Mesodermal cell (in vitro differentiated cells): ENCODE measurements around the gene OR6Q1. TPM values are rescaled to one million over a fixed set of nuclear protein-coding genes. Genes with fewer than 3 reads are reported as not detected.
A peak's percentile ranks its signal among the peaks of the same experiment; 100 is the strongest.
"Not testable (repeated sequence)": the region's sequence is repeated elsewhere in the genome, so short reads cannot be mapped to it uniquely, and the experiment has no call there.

Experiments
- H3K27ac ChIP-seq: 2 replicates; pipeline ENCODE4 v1.7.0; 2013; ENCODE audit warnings: mild to moderate bottlenecking, low read depth, low read length, moderate library complexity; ENCODE audit not compliant: severe bottlenecking
- H3K36me3 ChIP-seq: 2 replicates; pipeline ENCODE4 v1.7.1; 2013; ENCODE audit warnings: mild to moderate bottlenecking, low read length, moderate library complexity; ENCODE audit not compliant: control insufficient read depth, insufficient read depth
- H3K4me1 ChIP-seq: one replicate; pipeline ENCODE4 v1.7.1; 2013; ENCODE audit warnings: mild to moderate bottlenecking, low read length; ENCODE audit not compliant: insufficient read depth, control insufficient read depth, poor library complexity, severe bottlenecking
- H3K4me3 ChIP-seq: 2 replicates; pipeline ENCODE4 v1.7.0; 2013; ENCODE audit warnings: low read length, control low read depth, mild to moderate bottlenecking; ENCODE audit not compliant: insufficient read depth, poor library complexity, severe bottlenecking; ENCODE audit errors: extremely low read depth
- H3K9me3 ChIP-seq: 2 replicates; pipeline ENCODE4 v1.7.1; 2013; ENCODE audit warnings: mild to moderate bottlenecking, low read length, moderate library complexity; ENCODE audit not compliant: control insufficient read depth
- WGBS, 2 experiments: methylation state at CpG; one replicate each; pipeline ENCODE4 v1.1.5; 2013; ENCODE audit warnings: missing lambda C conversion rate in 2 of 2; ENCODE audit not compliant: insufficient coverage in 2 of 2; 5-methylcytosine and 5-hydroxymethylcytosine counted together
- polyA plus RNA-seq, 2 experiments: library from polyadenylated mRNA; stranded (reverse); fragments of 50-300 nt; gene quantifications; one replicate each; pipeline ENCODE4 v1.2.3, GENCODE V29; 2013

The OR6Q1 gene
- not detected for polyA plus RNA-seq (2013, experiment 1 of 2)
- not detected for polyA plus RNA-seq (2013, experiment 2 of 2)

GRCh38 chr11:58030653-58031052 is at the start of gene OR6Q1:
OR6Q1 (plus strand) TSS chr11:58030953; CDS start chr11:58030953, 0 bp downstream.
- no peaks in the 10 kb centered on the region for H3K4me1 ChIP-seq
- no peak within 1 kb of the TSS for H3K27ac ChIP-seq
- H3K9me3 ChIP-seq = peaks cover 3% of the 10 kb centered on the region
- no peak within 1 kb of the TSS for H3K4me3 ChIP-seq
- no peaks in the 10 kb centered on the region for H3K36me3 ChIP-seq

- no peaks in the 10 kb centered on the region for H3K4me1 ChIP-seq
- H3K4me3 ChIP-seq = no peak overlapping the region
- no peak overlapping the region for H3K27ac ChIP-seq
- H3K9me3 ChIP-seq = no peaks in the 10 kb centered on the region
- no peaks in the 10 kb centered on the region for H3K36me3 ChIP-seq
- 87 to 98% methylated on average over 3 of the region's 3 CpGs for WGBS, 2 experiments
Measured at GRCh38 chr11:57981536-57981935, 49.2 kb upstream of the OR6Q1 start.

- H3K9me3 ChIP-seq = no peaks in the 10 kb centered on the region
- WGBS, 2 experiments = 77 to 91% methylated on average over 1 to 3 of the region's 4 CpGs
Measured at GRCh38 chr11:57982776-57983175, 48.0 kb upstream of the OR6Q1 start.

DNA sequence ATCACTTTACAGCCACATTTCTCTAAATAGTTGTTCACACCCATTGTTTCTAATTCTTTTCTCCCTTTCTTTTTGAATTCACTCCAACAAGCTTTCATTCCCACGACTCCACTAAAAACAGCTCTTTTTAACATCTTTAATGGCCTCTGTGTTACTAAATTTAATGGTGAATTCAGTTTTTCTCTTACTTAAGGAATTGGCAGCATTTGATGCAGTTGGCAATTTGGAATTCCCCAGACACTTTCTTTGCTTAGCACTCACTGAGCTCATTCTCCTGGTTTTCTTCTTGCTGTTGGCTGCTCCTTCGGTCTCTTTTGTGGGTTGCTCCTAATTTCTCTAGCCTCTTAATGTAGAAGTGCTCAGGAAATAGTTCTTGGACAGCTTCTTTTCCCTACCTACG is 47.6 kb upstream of the OR6Q1 start:
- H3K4me3 ChIP-seq = no peak overlapping the region
- no peaks in the 10 kb centered on the region for H3K9me3 ChIP-seq
- 100% methylated on average over 1 of the region's 3 CpGs for WGBS, 2 experiments
- H3K4me1 ChIP-seq = no peaks in the 10 kb centered on the region
- H3K36me3 ChIP-seq = no peaks in the 10 kb centered on the region
- no peak overlapping the region for H3K27ac ChIP-seq

More at GRCh38 chr11:57982776-57983175, 48.0 kb upstream of the OR6Q1 start:
- Histone ChIP-seq H3K4me3 (no peak overlapping the region), H3K27ac (no peak overlapping the region), H3K4me1 (no peaks in the 10 kb centered on the region), H3K36me3 (no peaks in the 10 kb centered on the region)

GRCh38 chr11:57999523-57999922 is 31.2 kb upstream of the OR6Q1 start:
- WGBS, 2 experiments = 40 to 50% methylated on average over 2 of the region's 13 CpGs
- H3K4me1 ChIP-seq, H3K36me3 ChIP-seq, H3K4me3 ChIP-seq, H3K27ac ChIP-seq, H3K9me3 ChIP-seq: not testable (repeated sequence)

DNA sequence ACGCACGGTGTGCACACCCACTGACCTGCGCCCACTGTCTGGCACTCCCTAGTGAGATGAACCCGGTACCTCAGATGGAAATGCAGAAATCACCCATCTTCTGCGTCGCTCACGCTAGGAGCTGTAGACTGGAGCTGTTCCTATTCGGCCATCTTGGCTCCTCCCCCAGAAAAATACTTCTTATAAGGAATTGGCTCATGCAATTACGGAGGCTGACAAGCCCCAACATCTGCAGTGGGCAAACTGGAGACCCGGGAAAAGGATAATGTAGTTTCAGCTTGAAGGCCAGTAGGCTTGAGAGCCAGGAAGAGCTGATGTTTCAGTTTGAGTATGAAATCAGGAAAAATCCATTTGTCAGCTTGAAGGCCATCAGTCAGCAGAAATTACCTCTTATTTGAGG is 30.7 kb upstream of the OR6Q1 start:
- not testable (repeated sequence) for H3K27ac ChIP-seq, H3K9me3 ChIP-seq
- 80 to 86% methylated on average over 1 of the region's 10 CpGs for WGBS, 2 experiments

DNA sequence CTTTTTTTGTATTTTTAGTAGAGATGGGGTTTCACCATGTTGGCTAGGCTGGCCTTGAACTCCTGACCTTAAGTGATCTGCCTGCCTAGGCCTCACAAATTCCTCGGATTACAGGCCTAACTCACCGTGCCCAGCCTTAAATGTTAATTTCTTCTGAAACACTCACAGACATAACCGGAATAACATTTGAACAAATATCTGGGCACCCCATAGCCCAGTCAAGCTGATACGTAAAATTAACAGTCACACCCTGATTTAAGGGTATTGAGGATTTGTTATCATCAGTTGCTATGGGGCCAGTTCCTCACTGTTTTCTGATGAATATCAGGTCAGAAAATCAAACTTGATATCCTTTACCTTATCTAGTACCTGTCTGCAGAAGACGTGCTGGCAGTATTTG is 30.1 kb upstream of the OR6Q1 start:
- H3K36me3 ChIP-seq = no peaks in the 10 kb centered on the region
- no peak overlapping the region for H3K27ac ChIP-seq
- no peak overlapping the region for H3K4me3 ChIP-seq
- H3K4me1 ChIP-seq = no peaks in the 10 kb centered on the region
- 56 to 67% methylated on average over 3 to 4 of the region's 5 CpGs for WGBS, 2 experiments
- no peaks in the 10 kb centered on the region for H3K9me3 ChIP-seq

More for the DNA sequence above, 30.7 kb upstream of the OR6Q1 start:
- H3K4me1 ChIP-seq, H3K4me3 ChIP-seq, H3K36me3 ChIP-seq: not testable (repeated sequence)

GRCh38 chr11:58003036-58003435 is 27.7 kb upstream of the OR6Q1 start:
- H3K4me3 ChIP-seq = no peak overlapping the region
- H3K4me1 ChIP-seq = no peaks in the 10 kb centered on the region
- H3K9me3 ChIP-seq = no peaks in the 10 kb centered on the region
- WGBS, 2 experiments = no CpG with 5 or more reads among the region's 2 CpGs
- H3K27ac ChIP-seq = no peak overlapping the region
- H3K36me3 ChIP-seq = no peaks in the 10 kb centered on the region

DNA sequence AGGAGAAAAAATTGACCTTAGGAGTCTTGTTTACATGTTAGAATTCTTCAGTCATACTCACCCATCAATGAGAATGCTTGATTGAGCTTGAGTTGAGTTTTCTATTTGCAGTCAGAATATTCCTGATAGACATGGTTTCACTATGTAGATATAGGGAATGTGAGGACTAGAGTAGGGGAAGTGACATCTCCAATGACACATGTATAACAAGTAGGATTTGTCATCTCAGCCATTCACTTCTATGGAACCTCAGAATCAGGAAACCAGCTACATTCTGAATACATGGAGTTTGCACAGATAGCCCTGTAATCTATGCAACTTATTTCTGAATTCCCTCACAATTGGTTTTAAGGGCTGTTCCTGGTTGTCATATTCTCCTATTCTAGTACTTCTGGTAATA is 27.2 kb upstream of the OR6Q1 start:
- H3K9me3 ChIP-seq = no peaks in the 10 kb centered on the region

GRCh38 chr11:58004664-58005063 is 26.1 kb upstream of the OR6Q1 start:
- WGBS, 2 experiments = 83% methylated on average over 1 of the region's 6 CpGs; no CpG with 5 or more reads in 1 of the 2 experiments
- Histone ChIP-seq H3K4me3 (no peak overlapping the region), H3K4me1 (no peaks in the 10 kb centered on the region)

More for the DNA sequence above, 27.2 kb upstream of the OR6Q1 start:
- H3K4me3 ChIP-seq = no peak overlapping the region
- H3K4me1 ChIP-seq = no peaks in the 10 kb centered on the region
- no peaks in the 10 kb centered on the region for H3K36me3 ChIP-seq
- H3K27ac ChIP-seq = no peak overlapping the region

GRCh38 chr11:58006940-58007339 is 23.8 kb upstream of the OR6Q1 start:
- H3K9me3 ChIP-seq = no peaks in the 10 kb centered on the region
- no peaks in the 10 kb centered on the region for H3K36me3 ChIP-seq
- no peak overlapping the region for H3K27ac ChIP-seq
- no CpG with 5 or more reads among the region's 2 CpGs for WGBS, 2 experiments
- no peak overlapping the region for H3K4me3 ChIP-seq
- H3K4me1 ChIP-seq = no peaks in the 10 kb centered on the region

More at GRCh38 chr11:58004664-58005063, 26.1 kb upstream of the OR6Q1 start:
- H3K27ac ChIP-seq = peak overlapping the region; percentile 68
- H3K9me3 ChIP-seq = no peaks in the 10 kb centered on the region
- H3K36me3 ChIP-seq = no peaks in the 10 kb centered on the region
